Activated effector memory CD4-positive, alpha-beta T cell treated with Interleukin-2 at 50 U/mL for 16 hours (primary cell): ENCODE results near the gene OSGEPL1.
"Not testable (repeated sequence)": the region's sequence is repeated elsewhere in the genome, so short reads cannot be mapped to it uniquely, and the experiment has no call there.

Experiments used
- DNase-seq: peaks from one replicate; pipeline ENCODE4 v3.0.0-alpha.2; 2020

The OSGEPL1 gene

DNA sequence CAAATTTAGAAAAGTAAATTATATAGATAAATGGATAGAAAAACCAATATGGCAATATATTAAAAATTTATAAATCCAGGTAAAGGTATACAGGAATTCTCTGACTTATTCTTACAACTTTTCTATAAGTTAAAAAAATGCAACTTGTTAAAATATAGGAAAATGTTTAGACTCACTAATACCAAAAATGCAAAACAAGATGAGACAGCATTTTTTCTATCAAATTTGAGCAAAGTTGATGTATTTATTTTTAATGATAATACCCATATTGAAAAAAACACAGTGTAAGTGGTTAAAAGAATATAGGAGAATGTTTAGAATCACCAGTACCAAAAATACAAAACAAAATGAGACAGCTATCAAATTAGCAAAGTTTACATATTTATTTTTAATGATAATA lies 35.7 kb downstream of the OSGEPL1 start:
- DNase-seq, result no peak

DNA sequence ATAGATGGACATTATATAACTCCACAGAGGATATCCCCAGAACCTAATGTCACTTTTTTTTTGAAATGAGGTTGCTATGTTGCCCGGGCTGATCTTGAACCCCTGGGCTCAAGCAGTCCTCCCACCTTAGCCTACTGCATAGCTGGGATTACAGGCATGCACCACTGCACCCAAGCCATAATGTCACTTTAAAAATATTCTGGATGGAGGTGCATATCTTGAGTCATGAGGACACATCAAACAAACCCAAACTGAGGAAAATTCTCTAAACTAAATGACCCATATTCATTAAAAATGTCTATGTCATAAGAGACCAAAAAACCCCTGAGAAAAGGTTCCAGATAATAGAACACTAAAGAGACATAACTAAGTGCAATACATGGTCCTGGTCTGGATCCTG lies 36.3 kb downstream of the OSGEPL1 start:
- no peak for DNase-seq

DNA sequence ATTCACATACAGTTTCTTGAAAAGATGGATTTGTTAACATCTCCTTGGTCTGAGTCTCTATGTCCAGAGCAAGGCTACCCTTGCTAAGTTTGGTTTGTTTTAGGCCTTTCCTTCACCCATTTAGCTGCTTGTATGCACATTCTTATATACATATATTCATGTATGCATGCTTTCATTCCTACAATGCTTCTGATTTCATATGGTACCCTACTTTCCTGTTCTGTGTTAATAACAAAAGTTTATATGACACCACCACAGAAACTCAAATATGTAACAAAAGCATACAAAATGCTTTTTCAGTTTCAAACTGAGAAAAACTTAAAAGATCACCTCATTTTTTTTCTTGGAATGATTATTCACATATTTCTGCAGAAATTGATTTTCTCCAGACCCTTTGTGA lies 39.4 kb downstream of the OSGEPL1 start:
- DNase-seq, result no peak

DNA sequence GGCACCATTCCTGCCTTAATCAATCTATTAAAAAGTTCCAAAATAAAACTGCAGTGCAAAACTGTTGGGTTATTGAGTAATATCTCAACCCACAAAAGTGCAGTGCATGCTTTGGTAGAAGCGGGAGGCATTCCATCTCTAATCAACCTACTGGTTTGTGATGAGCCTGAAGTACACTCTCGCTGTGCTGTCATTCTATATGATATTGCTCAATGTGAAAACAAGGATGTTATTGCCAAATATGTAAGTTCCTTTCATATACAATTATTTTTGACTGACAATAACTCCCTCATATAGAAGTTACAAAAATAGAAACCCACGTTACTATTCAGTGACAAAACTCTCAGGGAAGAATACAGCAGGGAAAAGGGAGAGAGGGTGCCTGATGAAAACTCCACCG lies 43.0 kb downstream of the OSGEPL1 start:
- DNase-seq, result no peak

DNA sequence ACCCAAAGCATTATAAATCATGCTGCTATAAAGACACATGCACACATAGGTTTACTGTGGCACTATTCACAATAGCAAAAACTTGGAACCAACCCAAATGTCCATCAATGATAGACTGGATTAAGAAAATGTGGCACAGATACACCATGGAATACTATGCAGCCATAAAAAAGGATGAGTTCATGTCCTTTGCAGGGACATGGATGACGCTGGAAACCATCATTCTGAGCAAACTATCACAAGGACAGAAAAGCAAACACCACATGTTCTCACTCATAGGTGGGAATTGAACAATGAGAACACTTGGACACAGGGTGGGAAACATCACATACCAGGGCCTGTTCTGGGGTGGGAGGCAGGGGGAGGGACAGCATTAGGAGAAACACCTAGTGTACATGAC lies 45.0 kb downstream of the OSGEPL1 start:
- not testable (repeated sequence) for DNase-seq

DNA sequence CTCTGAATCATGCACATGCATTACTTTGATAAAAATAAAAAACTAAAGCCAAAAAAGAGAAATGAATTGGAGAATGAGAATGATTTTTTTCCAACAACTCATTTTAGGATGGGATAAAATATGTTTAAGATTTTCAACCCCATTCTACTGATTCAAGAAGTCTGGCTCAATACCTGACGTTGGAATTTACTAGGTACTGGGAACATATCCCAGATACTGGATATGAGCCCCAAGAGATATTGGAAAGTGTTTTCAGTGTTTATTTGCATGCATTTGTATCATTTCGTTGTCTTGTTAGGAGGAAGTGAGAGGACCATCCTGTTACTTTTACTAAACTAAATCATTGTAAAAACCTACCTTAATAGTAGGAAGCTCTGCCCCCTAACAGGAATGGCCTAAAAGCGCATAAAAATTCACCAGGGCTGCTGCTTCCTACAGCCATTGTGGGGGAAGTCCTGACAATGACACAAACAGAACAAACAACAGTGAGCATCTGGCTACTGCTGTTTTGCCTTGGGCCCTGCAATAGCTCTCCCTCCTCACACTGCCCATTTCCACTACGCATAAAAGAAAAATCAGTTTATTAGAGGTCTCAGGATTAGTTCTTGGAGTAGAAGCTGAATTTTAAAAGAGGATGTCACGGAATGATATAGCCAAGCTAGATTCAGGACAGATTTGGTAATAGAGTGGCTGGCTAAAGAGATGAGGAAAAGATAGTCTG lies 52.9 kb downstream of the OSGEPL1 start:
- DNase-seq, result no peak

DNA sequence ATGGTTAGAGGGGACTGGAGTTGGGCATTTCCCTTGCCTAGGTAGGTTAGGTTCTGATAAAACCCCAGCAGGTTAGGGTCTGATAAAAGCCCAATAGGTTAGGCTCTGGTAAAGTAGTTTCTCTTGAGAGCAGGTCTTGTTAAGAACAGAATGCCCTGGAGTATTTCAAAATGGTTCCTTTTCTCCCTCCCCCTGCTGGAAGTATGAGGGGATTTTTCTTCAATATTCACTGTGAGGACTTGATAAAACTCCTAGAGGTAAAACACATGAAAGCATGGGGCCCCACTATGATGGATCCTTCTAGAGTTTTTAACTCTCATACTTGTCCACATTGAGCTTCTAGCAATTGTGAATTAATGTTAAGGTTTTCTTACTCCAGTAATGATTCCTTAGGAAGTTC lies 60.5 kb downstream of the OSGEPL1 start:
- no peak for DNase-seq

DNA sequence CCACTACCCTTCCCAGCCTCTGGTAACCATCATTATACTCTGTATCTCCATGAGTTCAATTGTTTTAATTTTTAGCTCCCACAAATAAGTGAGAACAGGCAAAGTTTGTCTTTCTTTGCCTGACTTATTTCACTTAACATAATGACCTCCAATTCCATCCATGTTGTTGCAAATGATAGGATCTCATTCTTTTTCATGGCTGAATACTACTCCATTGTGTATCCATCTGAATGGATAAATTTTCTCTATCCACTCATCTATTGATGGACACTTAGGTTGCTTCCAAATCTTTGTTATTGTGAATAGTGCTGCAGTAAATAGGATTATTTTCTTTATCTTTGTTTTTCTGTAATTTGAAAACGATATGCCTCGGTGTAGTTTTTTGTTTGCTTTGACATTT lies 61.9 kb downstream of the OSGEPL1 start:
- no peak for DNase-seq

DNA sequence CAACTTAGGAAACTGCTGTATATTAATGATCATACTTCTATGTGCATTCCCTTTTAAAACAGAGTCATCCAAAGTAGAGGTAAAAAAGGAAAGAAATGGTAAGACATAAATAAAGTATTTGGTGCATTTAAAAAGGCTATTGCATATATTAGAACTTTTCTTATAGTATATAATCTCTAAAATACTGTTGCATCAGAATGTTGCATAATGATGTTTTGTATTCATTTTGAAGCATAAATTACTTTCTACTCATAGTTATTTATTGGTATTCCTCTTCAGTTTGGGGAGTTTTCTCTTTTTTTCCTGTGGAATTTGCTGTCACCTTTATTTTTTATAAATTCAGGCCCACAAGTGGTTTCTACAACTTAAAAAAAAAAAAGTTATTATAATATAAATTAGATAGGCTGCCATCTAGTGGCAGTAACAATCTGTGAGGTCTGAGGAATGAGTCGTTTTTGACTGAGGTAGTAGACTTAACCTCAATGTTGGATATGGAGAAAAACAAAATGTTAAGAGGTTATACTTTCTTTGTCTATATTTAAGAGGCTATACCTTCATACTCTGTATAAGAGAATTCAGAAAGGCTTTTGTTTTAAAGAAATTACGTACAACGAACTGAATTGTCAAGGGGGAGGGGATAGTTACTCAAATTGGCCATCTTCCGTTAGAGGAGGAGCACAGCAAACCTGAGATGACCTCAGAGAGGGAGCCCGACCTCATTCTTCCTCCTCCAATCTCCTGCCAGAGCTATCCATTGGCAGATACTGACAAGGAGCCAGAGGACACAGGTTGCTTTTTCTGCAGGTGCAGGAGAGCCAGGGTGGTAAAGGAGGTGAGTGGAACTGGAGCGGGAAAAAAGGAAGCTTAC lies 64.3 kb downstream of the OSGEPL1 start:
- DNase-seq, result no peak
